ENCODE results near the gene PTPN21.

DNA sequence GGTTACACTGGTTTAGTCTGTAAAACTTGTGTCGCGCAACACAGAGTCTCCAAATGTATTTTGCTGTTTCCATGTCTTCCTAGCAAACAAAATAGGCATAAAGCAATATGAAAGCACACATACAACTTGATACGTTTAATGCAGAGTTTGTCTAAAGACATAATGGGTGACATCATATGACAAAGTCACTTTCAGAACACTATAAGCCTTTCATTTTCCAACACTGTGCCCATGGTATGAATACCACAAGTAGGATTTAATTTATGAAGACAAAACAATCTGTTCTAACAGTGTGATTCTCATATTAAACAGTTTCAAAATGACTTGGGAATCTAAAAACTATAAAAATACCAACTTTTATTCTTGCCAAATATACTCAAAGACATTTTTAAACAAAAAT lies 58.4 kb downstream of the PTPN21 start:
- no peak for TF ChIP-seq TAF1 (IDR thresholded peaks at IDR 0.05; ENCODE audit: low read depth, low read length)
- TF ChIP-seq POLR2A (IDR thresholded peaks at IDR 0.05; ENCODE audit: low read depth, low read length): no peak
- TF ChIP-seq POLR2AphosphoS5 (IDR thresholded peaks at IDR 0.05; ENCODE audit: low read depth, low read length): no peak
